Liver (tissue), 9 donors: Measurements from ENCODE around the gene LMNTD2. TPM values are rescaled to one million over a fixed set of nuclear protein-coding genes. Genes with fewer than 3 reads are reported as not detected.

Experiments used
- DNase-seq: peaks from one replicate; pipeline ENCODE4 v3.0.0-alpha.2; 2017; ENCODE audit warnings: low spot score
- H3K27ac ChIP-seq, 2 donors: one replicate each; pipeline ENCODE4 v1.7.0; 2013; ENCODE audit warnings: inconsistent platforms in 2 of 2, low read length in 2 of 2, control low read depth in 1 of 2, low read depth in 1 of 2, mild to moderate bottlenecking in 1 of 2
- H3K27me3 ChIP-seq, 4 donors: one replicate each; pipeline versions ENCODE4 v1.6.1 to v1.7.0; 2013; ENCODE audit warnings: low read length in 3 of 4, inconsistent platforms in 1 of 4, mild to moderate bottlenecking in 1 of 4, moderate library complexity in 1 of 4; ENCODE audit not compliant: control insufficient read depth in 4 of 4, insufficient read depth in 4 of 4
- H3K36me3 ChIP-seq, 4 donors: one replicate each; pipeline versions ENCODE4 v1.6.1 to v1.7.0; 2013; ENCODE audit warnings: low read length in 3 of 4, mild to moderate bottlenecking in 3 of 4, low read depth in 1 of 4, moderate library complexity in 1 of 4; ENCODE audit not compliant: control insufficient read depth in 4 of 4, insufficient read depth in 3 of 4
- H3K4me1 ChIP-seq, 4 donors: one replicate each; pipeline versions ENCODE4 v1.6.1 to v1.7.0; 2013; ENCODE audit warnings: low read length in 3 of 4, mild to moderate bottlenecking in 3 of 4, moderate library complexity in 1 of 4; ENCODE audit not compliant: control insufficient read depth in 4 of 4, insufficient read depth in 4 of 4
- H3K4me3 ChIP-seq, 3 donors: one replicate each; pipeline versions ENCODE4 v1.6.1 to v1.7.0; 2013; ENCODE audit warnings: low read length in 3 of 3, control low read depth in 1 of 3, low read depth in 1 of 3, mild to moderate bottlenecking in 1 of 3
- H3K9ac ChIP-seq, 2 donors: one replicate each; pipeline ENCODE4 v1.7.0; 2013; ENCODE audit warnings: low read length in 2 of 2, mild to moderate bottlenecking in 2 of 2, moderate library complexity in 2 of 2, control low read depth in 1 of 2, low read depth in 1 of 2
- H3K9me3 ChIP-seq, 4 donors: one replicate each; pipeline versions ENCODE4 v1.6.1 to v1.7.0; 2013; ENCODE audit warnings: low read length in 3 of 4; ENCODE audit not compliant: control insufficient read depth in 4 of 4
- EGR1 ChIP-seq, 2 donors: IDR thresholded peaks; 2 replicates each; pipeline ENCODE4 v1.6.1; 2016 to 2018; ENCODE audit warnings: antibody characterized with exemption in 2 of 2, low read depth in 2 of 2
- FOXA1 ChIP-seq: IDR thresholded peaks from 2 replicates; pipeline ENCODE4 v1.6.1; 2016; ENCODE audit warnings: antibody characterized with exemption
- FOXA2 ChIP-seq: IDR thresholded peaks from 2 replicates; pipeline ENCODE4 v1.6.1; 2016; ENCODE audit warnings: antibody characterized with exemption
- HNF4A ChIP-seq, 2 donors: conservative IDR thresholded peaks; 2 replicates each; pipeline ENCODE4 v1.6.1; 2016; ENCODE audit warnings: antibody characterized with exemption in 2 of 2, mild to moderate bottlenecking in 2 of 2
- HNF4G ChIP-seq: IDR thresholded peaks from 2 replicates; pipeline ENCODE4 v1.6.1; 2016; ENCODE audit warnings: antibody characterized with exemption
- JUND ChIP-seq, 2 donors: IDR thresholded peaks; 2 replicates each; pipeline ENCODE4 v1.6.1; 2016; ENCODE audit warnings: antibody characterized with exemption in 2 of 2
- NR2F2 ChIP-seq: IDR thresholded peaks from 2 replicates; pipeline ENCODE4 v1.6.1; 2016; ENCODE audit warnings: antibody characterized with exemption
- RXRA ChIP-seq, 2 donors: IDR thresholded peaks; 2 replicates each; pipeline ENCODE4 v1.6.1; 2017 to 2018; ENCODE audit warnings: antibody characterized with exemption in 2 of 2, mild to moderate bottlenecking in 1 of 2
- SP1 ChIP-seq: IDR thresholded peaks from 2 replicates; pipeline ENCODE4 v1.6.1; 2018; ENCODE audit warnings: antibody characterized with exemption, mild to moderate bottlenecking
- TAF1 ChIP-seq: conservative IDR thresholded peaks from 2 replicates; pipeline ENCODE4 v1.6.1; 2016; ENCODE audit warnings: antibody characterized with exemption, mild to moderate bottlenecking
- YY1 ChIP-seq: IDR thresholded peaks from 2 replicates; pipeline ENCODE4 v1.6.1; 2016; ENCODE audit warnings: antibody characterized with exemption, mild to moderate bottlenecking
- WGBS: extraction: QIAGEN DNeasy Blood & Tissue Kit; methylation state at CpG from one replicate; pipeline ENCODE4 v1.1.7; 2013; 5-methylcytosine and 5-hydroxymethylcytosine counted together
- polyA plus RNA-seq, 2 donors: library from polyadenylated mRNA; stranded (reverse) in 1 of 2; unstranded in 1 of 2; fragments of 200-250 nt in 1 of 2; fragments of >200 nt in 1 of 2; fragmentation: Nextera tagmentation in 1 of 2; extraction: Ambion mirVana in 1 of 2; gene quantifications; one replicate each; pipeline versions ENCODE4 v1.2.1 to v1.2.3, GENCODE V29; 2013 to 2015
- total RNA-seq, 2 donors: library from RNA; depleted of rRNA; stranded (reverse); fragments of >200 nt; gene quantifications; one replicate each; pipeline ENCODE4 v1.2.3, GENCODE V29; 2014
- TF ChIP-seq, protein P1 (sequence below): IDR thresholded peaks from 2 replicates; pipeline ENCODE4 v1.6.1; 2016; ENCODE audit warnings: antibody characterized with exemption, mild to moderate bottlenecking
- TF ChIP-seq, protein P2 (sequence below): IDR thresholded peaks from 2 replicates; pipeline ENCODE4 v1.6.1; 2016; ENCODE audit warnings: antibody characterized with exemption
- TF ChIP-seq, protein P3 (sequence below): IDR thresholded peaks from 2 replicates; pipeline ENCODE4 v1.6.1; 2016; ENCODE audit warnings: antibody characterized with exemption
- TF ChIP-seq, protein P4 (sequence below): IDR thresholded peaks from 2 replicates; pipeline ENCODE4 v1.6.1; 2016; ENCODE audit warnings: antibody characterized with exemption
- donor health status: healthy.
- donor health status: healthy.
- donor health status: healthy.
- donor health status: healthy.
- donor health status: healthy.

The LMNTD2 gene
- total and polyA plus RNA-seq, 4 donors: 1.2 to 4.6 (median 2.3) TPM

DNA sequence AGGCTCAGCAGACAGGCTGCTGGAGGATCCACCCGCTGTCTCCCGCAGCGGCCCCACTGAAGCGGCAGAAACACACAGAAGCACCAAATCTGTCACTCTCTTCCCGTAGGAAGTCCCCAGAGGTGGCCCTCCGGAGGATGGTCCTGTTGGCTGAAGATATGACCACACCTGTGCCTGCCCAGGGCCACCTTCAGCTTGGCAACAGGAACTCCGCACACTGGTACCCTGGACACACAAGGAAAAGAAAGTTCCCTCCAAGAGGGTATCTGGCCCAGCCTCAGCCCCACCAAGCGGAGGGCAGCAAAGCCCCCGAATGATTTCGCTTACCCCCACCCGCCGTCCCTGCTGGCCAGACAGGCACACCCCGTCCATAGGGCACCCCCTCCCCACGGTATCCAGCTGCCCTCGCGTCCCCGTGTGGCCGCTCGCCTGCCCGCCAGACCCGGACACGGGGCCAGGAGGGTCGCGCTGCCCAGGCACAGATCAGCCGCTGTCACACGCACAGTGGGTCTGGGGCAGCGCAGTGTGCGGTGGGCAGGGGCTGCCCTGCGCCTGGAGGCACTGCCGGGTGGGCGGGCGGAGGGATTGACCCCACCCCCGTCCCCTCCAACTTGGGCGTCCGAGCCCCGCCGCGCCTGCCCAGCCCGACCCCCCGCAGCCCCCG is 7.2 kb upstream of the LMNTD2 start (continued):
- TF ChIP-seq, protein P1, sequence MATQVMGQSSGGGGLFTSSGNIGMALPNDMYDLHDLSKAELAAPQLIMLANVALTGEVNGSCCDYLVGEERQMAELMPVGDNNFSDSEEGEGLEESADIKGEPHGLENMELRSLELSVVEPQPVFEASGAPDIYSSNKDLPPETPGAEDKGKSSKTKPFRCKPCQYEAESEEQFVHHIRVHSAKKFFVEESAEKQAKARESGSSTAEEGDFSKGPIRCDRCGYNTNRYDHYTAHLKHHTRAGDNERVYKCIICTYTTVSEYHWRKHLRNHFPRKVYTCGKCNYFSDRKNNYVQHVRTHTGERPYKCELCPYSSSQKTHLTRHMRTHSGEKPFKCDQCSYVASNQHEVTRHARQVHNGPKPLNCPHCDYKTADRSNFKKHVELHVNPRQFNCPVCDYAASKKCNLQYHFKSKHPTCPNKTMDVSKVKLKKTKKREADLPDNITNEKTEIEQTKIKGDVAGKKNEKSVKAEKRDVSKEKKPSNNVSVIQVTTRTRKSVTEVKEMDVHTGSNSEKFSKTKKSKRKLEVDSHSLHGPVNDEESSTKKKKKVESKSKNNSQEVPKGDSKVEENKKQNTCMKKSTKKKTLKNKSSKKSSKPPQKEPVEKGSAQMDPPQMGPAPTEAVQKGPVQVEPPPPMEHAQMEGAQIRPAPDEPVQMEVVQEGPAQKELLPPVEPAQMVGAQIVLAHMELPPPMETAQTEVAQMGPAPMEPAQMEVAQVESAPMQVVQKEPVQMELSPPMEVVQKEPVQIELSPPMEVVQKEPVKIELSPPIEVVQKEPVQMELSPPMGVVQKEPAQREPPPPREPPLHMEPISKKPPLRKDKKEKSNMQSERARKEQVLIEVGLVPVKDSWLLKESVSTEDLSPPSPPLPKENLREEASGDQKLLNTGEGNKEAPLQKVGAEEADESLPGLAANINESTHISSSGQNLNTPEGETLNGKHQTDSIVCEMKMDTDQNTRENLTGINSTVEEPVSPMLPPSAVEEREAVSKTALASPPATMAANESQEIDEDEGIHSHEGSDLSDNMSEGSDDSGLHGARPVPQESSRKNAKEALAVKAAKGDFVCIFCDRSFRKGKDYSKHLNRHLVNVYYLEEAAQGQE: no peak
- TF ChIP-seq, protein P2, sequence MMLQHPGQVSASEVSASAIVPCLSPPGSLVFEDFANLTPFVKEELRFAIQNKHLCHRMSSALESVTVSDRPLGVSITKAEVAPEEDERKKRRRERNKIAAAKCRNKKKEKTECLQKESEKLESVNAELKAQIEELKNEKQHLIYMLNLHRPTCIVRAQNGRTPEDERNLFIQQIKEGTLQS: no peak
- no peak for TF ChIP-seq TAF1
- no peak for TF ChIP-seq RXRA (IDR thresholded peaks at IDR 0.05)
- no peak for TF ChIP-seq FOXA2
- TF ChIP-seq EGR1 (IDR thresholded peaks at IDR 0.05; ENCODE audit: low read depth in 2 of 2): no peak
- TF ChIP-seq, protein P3, sequence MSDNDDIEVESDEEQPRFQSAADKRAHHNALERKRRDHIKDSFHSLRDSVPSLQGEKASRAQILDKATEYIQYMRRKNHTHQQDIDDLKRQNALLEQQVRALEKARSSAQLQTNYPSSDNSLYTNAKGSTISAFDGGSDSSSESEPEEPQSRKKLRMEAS: no peak
- TF ChIP-seq FOXA1: no peak
- TF ChIP-seq HNF4G: no peak
- TF ChIP-seq SP1: no peak

DNA sequence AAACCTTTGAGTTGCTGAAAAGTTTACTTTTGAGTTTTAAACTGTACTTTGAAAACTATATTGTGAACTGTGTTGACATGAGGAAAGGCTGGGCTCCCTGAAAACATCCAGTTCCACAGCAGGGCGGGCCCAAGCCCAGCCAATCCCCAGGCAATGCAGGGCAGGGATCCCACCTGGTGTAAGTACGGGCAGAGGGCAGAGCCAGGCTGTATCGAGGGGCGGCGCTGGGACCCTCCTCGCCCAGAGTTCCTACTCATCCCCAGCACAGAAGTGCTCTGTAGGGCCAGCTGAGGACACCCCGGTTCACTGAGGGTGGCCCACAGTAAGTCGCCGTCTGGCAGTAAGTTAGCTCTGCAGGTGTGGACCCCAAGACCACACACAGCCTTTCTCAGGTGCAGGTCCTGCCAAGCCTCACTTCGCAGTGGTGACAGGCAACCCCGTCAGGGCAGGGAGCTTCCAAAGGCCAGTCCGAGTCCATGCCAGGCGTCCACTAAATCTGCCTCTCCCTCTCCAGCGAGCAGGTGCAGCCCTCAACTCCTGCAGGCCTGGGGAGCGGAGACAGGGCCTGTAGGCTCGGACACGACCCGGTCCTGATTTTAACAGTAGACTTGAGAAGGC is 6.6 kb upstream of the LMNTD2 start:
- no peak for DNase-seq
- WGBS: 78% methylated on average over 18 of the region's 18 CpGs
- Histone ChIP-seq H3K36me3 (peaks cover 0 to 8% (median 6%) of the 10 kb centered on the region in 4 donors), H3K4me1 (peaks cover 6 to 29% (median 18%) of the 10 kb centered on the region in 4 donors), H3K4me3 (peak overlapping the region in 1 of 3 donors; percentile 90), H3K27me3 (no peaks in the 10 kb centered on the region), H3K27ac (peak overlapping the region; percentile 74 to 84), H3K9me3 (no peaks in the 10 kb centered on the region), H3K9ac (no peak overlapping the region)
- TF ChIP-seq, protein P3: no peak
- TF ChIP-seq JUND (IDR thresholded peaks at IDR 0.05) (no peak), NR2F2 (no peak), HNF4A (conservative IDR thresholded peaks at IDR 0.05) (no peak), YY1 (no peak), RXRA (IDR thresholded peaks at IDR 0.05) (no peak), SP1 (no peak)
- TF ChIP-seq, protein P2: no peak
- TF ChIP-seq, protein P4, sequence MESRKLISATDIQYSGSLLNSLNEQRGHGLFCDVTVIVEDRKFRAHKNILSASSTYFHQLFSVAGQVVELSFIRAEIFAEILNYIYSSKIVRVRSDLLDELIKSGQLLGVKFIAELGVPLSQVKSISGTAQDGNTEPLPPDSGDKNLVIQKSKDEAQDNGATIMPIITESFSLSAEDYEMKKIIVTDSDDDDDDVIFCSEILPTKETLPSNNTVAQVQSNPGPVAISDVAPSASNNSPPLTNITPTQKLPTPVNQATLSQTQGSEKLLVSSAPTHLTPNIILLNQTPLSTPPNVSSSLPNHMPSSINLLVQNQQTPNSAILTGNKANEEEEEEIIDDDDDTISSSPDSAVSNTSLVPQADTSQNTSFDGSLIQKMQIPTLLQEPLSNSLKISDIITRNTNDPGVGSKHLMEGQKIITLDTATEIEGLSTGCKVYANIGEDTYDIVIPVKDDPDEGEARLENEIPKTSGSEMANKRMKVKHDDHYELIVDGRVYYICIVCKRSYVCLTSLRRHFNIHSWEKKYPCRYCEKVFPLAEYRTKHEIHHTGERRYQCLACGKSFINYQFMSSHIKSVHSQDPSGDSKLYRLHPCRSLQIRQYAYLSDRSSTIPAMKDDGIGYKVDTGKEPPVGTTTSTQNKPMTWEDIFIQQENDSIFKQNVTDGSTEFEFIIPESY: no peak
